HG02678 (cell line): ENCODE measurements around the gene VTI1B.

Experiments used
- ATAC-seq: cut with Tn5 transposase; IDR thresholded peaks from one replicate; pipeline ENCODE4 v1.9.1; 2021; ENCODE audit warnings: mild to moderate bottlenecking, moderate library complexity; ENCODE audit not compliant: unreplicated experiment

Gene VTI1B

DNA sequence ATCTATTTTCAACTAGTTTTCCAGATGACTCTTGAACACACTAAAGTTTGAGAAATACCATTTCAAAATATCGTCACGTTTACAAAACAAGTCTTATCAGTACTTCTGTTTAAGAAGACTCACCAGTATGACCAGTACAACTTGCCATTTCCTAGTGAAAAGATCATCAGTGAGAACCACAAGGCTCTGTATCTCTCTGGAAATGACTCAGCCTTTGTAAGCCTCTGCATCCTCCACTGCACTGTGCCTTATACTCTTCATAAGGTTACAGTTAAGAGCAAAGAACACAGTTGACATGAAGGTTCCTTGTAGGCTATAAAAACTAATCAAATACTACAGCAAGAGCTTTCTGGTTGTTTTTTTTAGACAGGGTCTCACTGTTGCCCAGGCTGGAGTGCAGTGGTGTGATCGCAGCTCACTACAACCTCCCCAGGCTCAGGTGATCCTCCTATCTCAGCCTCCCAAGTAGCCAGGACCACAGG is 5.7 kb upstream of the VTI1B start:
- ATAC-seq, result peak; percentile 94

DNA sequence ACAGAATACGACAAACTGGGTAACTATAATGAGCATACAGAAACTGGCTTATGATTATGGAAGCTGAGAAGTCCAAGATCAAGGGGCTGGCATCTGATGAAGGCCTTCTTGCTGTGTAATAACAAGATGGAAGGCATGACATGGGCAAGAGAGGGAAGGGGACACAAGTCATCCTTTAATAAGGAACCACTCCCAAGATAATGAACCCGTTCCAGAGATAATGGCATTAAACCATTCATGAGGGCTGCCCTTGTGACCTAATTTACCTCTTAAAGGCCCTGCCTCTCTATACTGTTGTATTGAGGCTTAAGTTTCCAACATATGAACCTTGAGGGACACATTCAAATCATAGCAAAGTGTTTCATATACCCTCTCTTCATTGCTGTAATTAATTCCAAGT is 4.6 kb upstream of the VTI1B start:
- ATAC-seq, result no peak

DNA sequence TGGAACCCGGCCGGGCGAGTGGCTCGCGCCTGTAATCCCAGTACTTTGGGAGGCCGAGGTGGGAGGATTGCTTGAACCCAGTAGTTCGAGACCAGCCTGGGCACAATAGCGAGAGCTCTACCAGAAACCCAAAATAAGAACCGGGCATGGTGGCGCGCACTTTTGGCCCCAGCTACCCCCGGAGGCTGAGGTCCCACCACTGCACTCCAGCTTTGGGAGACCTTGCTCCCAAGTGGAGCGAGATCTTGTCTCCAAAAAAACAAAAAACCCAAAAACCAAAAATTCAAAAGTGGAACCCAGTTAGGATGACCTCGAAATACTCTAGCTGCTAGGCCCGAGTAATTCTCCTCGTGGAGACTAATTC is 769 bp upstream of the VTI1B start:
- no peak for ATAC-seq

DNA sequence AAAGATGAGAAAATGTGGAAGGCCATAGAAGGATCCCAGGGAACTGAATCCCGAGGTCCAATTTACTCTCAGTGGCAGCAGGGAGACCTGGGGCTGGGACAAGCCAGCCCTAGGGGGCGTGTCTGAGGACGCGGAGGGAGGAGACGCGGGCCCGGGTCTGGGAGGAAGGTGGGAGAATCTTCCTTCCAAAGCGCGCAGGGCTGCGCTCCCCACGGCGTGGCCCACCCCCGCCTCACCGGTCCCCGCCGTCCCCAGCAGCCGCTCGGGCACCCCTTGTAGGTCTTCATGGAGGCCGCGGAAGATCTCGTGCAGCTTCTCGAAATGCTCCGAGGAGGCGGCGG is 323 bp downstream of the VTI1B start:
- peak; percentile 41 for ATAC-seq

DNA sequence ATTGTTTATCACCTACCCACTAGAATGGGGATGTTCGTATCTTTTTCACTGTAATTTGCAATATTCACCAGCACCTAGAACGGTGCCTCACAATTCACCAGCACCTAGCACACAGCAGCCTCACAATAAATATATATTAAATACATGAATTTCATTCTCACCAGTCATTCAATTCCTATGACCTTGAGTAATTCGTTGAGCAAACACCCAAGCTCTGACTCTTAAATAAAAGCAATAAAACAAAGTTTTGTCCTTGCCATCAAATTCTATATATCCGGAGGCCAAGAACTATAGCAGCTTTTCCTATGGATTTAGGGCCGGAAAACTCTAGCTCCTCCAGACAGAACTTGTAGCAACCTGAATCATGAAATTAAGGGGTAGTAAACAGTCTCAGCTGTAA is 981 bp downstream of the VTI1B start:
- no peak for ATAC-seq

DNA sequence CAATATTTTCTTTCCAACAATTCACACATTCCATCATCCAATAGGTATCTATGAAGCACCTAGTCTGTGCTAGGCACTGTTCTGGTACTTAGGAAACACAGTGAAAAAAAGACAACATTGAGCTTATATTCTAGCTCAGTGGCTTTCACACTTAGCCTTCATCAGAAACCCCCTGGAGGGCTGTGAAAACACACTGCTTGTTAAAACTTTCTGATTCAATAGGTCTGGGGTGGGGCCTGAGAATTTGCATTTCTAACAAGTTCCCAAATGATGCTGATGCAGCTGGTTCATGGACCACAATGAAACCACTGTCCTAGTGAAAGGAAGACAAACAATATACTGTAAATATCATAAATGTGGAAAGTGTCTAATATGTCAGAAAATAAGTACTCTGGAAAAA is 5.9 kb downstream of the VTI1B start:
- ATAC-seq, result no peak

DNA sequence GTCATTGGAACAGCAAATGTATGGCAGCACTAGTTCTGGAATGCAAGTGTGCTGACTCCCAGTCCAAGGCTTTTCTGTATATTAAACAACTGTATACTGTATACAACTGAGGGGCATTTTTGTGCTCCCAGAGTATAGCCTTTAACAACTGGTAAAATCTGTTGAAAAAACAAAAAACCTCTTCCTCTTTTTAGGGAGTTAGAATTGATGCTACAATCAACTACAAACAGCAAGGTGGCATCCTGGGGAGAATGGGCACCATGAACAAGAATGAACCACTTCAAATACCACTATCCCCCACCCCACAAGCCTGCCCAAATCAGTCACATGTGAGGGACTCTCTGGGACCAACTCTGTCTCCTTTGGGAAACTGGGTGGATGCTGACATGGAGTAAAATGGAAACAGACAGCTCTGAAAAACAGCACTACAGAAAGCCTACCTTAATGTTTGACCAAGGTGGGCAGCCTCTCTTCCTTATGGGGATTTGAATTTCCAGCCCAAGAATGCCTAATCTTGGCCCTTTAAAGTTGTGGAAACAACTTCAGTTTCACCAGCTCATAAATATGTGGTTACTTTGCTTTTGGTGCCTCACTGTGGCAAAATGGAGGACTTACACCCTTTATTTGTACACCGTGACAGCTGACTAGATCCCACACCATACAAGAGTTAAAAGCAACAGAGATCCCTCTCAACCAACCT is 7.5 kb downstream of the VTI1B start:
- ATAC-seq, result no peak

DNA sequence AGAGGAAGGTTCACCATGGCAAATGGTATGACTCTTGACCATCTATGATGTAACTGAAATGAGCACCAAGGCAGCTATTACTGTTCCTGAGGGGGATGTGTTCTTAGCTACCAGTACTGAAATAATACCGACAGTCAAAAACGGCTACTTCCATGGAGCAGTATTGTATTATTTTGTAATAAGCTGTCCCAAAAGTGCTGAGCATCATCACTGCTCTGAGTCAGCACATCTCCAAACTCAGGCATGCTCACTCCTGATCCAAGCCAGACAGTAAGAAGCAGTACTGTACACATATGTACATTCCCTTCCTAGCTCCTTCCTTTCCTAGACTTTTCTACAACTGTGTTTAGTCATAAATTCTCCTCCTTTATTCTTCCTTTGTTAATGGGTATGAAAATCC is 8.6 kb downstream of the VTI1B start:
- ATAC-seq, result no peak

DNA sequence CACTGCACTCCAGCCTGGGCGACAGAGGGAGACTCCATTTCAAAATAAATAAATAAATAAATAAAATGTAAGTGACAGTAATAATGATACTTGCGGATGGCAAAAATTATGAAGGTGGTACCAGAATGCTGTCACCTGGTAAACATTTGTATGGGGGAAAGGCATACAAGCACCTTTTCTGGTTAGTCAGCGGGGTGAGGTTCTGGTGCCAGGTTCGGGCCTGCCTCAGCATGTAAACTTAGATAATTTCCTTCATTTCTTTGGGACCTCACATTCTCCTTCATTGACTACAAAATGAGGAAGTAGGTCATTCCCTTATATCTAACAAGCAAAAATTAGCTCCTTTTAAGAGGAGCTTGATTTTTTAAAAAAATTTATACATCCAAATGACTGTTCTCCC is 10.8 kb downstream of the VTI1B start:
- no peak for ATAC-seq

DNA sequence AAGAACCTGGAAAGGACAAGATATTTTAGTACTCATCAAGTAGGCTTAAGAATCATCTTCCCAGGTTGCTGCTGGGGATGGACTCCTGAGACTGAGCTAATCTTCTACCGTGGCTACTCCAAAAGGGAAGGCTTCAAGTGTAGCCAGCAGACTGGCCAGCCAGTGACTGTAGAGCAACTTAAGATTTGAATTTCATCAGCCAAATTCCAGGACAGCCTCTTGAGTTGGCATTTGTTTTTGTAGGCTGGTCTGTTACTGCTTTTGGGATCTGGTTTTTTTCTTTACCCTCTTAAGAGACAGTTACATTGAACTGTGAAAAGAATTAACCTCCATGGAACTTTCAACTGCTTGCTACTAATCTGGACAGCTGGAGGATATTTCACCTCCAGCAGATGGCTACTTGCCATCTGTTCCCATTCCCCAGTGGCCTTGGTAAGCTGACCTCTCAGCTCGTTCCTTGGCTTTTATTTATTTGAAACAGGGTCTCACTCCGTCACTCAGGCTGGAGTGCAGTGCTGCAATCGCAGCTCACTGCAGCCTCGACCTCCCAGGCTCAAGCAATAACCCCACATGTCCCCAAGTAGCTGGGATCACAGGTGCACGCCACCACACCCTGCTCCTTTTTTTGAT is 20.7 kb downstream of the VTI1B start:
- ATAC-seq, result no peak

DNA sequence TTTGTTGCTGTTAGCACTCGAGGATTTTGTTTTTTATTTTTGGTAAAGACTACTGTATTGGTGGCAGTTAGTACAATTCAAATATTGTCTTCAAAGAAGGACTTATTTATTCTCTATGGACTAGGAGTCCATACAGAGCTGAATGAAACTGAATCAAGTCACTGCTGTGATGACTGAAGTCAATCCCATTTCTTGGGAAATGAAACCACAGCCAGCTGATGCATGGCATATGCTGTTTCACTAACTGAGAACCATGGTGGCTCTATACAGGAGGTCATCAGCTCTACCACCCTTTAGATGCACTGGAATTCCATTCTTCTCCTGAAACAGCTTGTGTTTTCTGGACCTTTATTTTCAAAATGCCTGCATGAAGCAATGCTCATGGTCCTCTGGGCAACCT is 22.2 kb downstream of the VTI1B start:
- ATAC-seq, result no peak

DNA sequence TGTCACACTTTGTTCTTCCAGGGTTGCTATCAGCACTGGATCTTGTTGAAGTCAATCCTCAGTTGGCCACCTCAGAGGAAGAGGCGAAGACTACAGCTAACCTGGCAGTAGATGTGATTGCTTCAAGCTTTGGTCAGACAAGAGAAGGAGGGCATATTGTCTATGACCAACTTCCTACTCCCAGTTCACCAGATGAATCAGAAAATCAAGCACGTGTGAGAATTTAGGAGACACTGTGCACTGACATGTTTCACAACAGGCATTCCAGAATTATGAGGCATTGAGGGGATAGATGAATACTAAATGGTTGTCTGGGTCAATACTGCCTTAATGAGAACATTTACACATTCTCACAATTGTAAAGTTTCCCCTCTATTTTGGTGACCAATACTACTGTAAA is 23.7 kb downstream of the VTI1B start:
- ATAC-seq, result no peak

DNA sequence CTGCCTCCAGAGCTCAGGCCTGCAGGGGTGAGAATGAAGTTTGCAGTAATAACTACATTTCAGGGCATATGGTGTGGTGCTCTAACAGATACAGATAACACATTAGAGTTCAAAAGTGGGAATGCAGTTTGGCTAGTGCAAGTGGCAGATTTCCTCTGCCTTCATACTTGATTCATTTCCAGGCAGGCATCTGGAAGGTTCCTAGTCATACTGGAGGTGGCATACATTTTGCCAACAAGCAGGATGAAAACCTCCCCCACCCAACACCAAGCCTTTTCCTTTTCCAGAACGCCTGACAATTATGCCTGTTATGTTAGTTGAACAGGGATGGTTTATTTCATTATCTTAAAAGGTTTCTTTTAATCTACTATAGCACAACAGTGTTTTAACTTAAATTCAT is 24.3 kb downstream of the VTI1B start:
- no peak for ATAC-seq

DNA sequence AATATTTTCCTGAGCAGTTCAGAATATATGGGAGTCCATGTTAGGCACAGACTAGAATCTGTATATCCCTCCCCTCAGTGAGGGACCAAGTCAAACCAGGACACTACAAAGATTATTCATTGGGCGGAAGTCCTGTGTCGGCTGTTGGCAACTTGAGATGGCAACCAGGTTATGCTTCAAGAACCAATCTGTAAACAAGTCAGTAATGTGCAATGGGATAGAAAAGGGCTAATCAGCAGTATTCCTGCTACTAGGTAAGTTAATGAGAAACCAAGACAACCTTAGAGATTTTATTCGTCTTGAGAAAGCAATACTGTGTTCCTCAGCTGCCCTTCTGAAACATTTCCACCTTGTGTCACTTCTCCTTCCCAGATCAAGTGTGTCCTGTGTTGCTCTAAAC is 28.3 kb downstream of the VTI1B start:
- no peak for ATAC-seq

DNA sequence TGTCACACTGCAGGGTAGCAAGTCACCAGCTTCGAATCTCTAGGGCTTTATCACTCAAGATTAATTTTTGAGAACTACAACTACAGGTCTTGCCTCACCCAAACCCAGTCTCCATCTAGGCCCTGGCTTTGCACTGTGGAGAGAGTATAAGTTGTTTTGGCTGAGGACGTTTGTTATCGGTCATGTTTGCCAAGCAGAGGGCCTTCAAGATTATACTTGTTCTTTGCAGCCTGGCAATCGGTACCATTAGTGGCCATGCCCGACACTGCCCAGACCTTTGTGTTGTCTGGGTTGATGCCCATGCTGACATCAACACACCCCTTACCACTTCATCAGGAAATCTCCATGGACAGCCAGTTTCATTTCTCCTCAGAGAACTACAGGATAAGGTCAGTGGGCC is 29.0 kb downstream of the VTI1B start:
- no peak for ATAC-seq

DNA sequence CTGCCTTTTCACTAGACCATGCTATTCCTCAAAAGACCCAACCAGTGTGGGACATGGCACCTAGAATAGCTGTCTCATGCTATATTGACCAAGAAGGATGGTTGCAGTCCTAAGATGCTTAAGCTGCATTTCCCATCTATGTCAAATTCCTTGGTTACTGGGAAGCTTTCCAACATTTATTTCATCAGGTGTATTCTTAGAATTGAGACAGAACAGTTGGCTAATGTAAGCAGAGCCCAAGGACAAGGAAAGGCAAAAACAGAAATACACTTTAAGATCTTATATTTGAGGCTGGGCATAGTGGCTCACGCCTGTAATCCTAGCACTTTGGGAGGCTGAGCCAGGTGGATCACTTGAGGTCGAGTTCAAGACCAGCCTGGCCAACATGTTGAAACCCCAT is 30.0 kb downstream of the VTI1B start:
- no peak for ATAC-seq

DNA sequence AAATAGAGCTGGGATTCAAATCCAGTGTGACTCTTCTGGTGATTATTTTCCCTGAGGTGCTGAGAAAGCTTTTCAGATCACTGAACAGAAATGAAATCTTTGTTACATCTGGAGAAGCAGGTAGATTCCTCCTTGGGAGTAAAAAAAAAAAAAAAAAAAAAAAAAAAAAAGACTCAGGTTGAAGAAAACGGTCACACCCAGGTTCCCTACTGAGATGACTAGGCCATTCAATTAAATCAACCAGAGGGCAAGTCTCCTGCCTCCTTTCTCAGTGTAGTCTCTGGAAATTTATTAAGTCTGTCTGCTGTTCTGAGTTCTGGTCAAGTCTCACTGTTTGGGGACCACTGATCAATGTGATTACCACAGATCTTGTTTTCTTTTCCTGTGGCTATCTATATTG is 30.7 kb downstream of the VTI1B start:
- ATAC-seq, result no peak

DNA sequence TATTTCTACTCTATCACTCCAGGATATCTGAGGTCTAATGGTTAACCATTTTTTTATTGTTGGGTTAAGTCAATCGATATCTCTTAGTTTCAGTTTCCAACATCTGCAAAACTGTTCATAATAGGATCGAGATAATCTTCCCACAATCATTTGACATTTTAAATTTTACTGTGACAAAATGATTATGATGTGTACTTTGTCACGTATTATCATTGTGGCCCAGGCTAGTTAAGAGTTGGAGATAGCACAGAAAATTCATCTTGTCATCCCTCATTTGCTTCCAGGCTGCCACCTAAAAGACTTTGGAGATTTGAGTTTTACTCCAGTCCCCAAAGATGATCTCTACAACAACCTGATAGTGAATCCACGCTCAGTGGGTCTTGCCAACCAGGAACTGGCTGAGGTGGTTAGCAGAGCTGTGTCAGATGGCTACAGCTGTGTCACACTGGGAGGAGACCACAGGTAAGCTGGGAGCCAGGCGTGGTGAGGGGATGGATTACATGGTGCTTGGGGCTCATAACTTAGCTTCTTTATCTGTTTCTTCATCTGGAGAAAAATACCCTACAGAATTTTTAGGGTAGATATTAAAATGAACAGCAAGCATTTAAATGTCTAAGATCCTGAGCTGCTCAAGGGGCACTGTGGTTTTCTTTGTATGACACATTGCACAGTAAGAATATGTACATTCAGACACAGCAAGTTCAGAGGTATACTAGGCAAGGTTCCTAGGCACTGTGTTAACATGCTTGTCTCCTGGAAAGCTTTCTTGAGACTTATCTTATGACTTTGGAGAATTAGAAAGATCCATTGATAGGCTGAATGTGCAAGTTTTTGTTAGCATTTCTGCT is 32.3 kb downstream of the VTI1B start:
- ATAC-seq, result no peak

DNA sequence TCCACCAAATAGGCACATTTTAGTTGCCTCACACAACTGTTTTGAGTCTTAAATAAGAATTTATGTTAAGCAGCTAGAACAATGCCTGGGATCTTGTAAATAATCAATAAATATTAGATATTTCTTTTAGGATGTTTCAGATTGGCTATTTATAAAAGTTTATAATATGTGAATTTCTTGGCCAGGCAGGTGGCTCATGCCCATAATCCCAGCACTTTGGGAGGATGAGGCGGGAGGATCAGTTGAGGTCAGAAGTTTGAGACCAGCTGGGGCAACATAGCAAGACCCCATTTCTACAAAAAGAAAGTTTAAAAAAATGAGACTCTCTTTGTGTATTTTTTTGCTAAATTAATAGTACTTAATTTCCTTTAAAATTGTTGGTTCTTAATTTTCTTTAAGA is 33.0 kb downstream of the VTI1B start:
- no peak for ATAC-seq

DNA sequence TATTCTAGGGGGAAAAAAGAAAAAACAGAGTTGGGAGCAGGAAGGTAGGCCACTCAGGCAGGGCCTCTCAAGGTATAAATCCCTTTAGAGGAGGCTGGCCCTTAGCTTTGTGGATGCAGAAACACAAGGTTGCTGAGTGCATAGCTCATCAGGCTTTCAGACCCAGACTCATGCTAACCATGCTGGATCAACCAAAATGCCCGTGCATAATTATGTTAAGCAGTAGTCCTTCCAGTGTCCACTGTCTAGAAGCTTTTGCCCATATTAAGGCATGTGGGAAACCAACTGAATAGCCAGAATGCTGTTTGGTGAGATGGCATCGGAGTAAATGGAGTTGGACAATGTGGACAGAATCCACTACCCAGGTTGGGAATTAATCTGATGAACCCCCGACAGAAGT is 35.8 kb downstream of the VTI1B start:
- ATAC-seq, result no peak

DNA sequence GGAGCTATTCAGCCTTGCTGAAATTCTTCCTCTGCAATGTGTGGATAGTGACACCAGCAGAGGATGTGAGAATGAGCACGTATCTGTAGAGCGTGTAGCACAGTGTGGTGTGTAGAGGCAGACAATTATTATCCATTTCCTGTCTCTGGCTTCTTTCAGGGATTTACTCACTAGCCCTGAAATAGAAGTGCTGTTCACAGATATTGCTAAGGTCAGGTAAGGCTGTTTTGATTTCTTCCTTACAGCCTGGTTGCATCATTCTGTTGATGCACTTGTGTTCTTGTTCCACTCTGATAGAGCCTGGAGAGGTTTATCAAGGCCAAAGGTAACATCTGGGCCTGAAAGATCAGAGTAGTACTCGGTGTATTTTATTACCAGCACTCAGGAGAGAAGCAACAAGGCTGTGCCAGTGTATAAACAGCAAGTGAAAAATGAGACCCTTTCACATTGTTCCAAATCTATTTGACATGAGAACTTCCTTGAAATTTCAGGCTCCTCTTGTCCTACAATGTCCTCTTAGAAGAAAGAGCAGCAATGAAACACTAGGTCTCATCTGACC is 38.0 kb downstream of the VTI1B start:
- ATAC-seq, result no peak
